Cardiac muscle cell (in vitro differentiated cells and primary cell): ENCODE measurements around the gene GLYATL3. TPM values are rescaled to one million over a fixed set of nuclear protein-coding genes. Genes with fewer than 3 reads are reported as not detected.

Experiments
- DNase-seq, 2 donors: peaks; one replicate each; pipeline versions ENCODE4 v3.0.0 to v3.0.0-alpha.2; 2010 to 2017; ENCODE audit warnings: low read depth in 1 of 2, low spot score in 1 of 2
- H3K27ac ChIP-seq: fragments of 200-600 bp; sonication (generic); 2 replicates; pipeline ENCODE4 v1.5.1; 2016
- H3K27me3 ChIP-seq: fragments of 200-600 bp; sonication (generic); 2 replicates; pipeline ENCODE4 v1.6.0; 2016; ENCODE audit warnings: control low read depth
- H3K36me3 ChIP-seq: fragments of 200-600 bp; sonication (generic); 2 replicates; pipeline ENCODE4 v1.5.1; 2016; ENCODE audit warnings: control low read depth
- H3K4me1 ChIP-seq: fragments of 200-600 bp; sonication (generic); 2 replicates; pipeline ENCODE4 v1.8.1; 2017; ENCODE audit warnings: low read depth, mild to moderate bottlenecking, mixed run types
- H3K4me3 ChIP-seq: fragments of 200-600 bp; sonication (generic); 2 replicates; pipeline ENCODE4 v1.5.1; 2016; ENCODE audit warnings: mild to moderate bottlenecking
- H3K9me3 ChIP-seq: fragments of 200-600 bp; sonication (generic); 2 replicates; pipeline ENCODE4 v1.5.1; 2017; ENCODE audit warnings: low read depth, mild to moderate bottlenecking, control low read depth
- polyA plus RNA-seq: library from polyadenylated mRNA; unstranded; fragments of >200 nt; fragmentation: Nextera tagmentation; extraction: Ambion mirVana; gene quantifications from 2 replicates; pipeline ENCODE4 v1.2.1, GENCODE V29; 2016
- total RNA-seq: library from RNA; depleted of rRNA; stranded (reverse); fragments of >200 nt; gene quantifications from 2 replicates; pipeline ENCODE4 v1.2.3, GENCODE V29; 2016
- TF ChIP-seq, protein P1 (sequence below): IDR thresholded peaks from 2 replicates; pipeline ENCODE4 v1.5.1; 2012; ENCODE audit warnings: low read depth, mild to moderate bottlenecking, low read length

The GLYATL3 gene
- total and polyA plus RNA-seq, 2 experiments from 2014 or later = not detected

- H3K27me3 ChIP-seq = no peaks in the 10 kb centered on the region
- no peak overlapping the region for H3K27ac ChIP-seq
- TF ChIP-seq, protein P1, sequence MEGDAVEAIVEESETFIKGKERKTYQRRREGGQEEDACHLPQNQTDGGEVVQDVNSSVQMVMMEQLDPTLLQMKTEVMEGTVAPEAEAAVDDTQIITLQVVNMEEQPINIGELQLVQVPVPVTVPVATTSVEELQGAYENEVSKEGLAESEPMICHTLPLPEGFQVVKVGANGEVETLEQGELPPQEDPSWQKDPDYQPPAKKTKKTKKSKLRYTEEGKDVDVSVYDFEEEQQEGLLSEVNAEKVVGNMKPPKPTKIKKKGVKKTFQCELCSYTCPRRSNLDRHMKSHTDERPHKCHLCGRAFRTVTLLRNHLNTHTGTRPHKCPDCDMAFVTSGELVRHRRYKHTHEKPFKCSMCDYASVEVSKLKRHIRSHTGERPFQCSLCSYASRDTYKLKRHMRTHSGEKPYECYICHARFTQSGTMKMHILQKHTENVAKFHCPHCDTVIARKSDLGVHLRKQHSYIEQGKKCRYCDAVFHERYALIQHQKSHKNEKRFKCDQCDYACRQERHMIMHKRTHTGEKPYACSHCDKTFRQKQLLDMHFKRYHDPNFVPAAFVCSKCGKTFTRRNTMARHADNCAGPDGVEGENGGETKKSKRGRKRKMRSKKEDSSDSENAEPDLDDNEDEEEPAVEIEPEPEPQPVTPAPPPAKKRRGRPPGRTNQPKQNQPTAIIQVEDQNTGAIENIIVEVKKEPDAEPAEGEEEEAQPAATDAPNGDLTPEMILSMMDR = no peak
- no peak for DNase-seq
- no peak overlapping the region for H3K4me3 ChIP-seq
- no peaks in the 10 kb centered on the region for H3K9me3 ChIP-seq
- H3K4me1 ChIP-seq = no peaks in the 10 kb centered on the region
- H3K36me3 ChIP-seq = no peaks in the 10 kb centered on the region
These were observed 15.9 kb downstream of the GLYATL3 start for GRCh38 chr6:49515485-49516146.

DNA sequence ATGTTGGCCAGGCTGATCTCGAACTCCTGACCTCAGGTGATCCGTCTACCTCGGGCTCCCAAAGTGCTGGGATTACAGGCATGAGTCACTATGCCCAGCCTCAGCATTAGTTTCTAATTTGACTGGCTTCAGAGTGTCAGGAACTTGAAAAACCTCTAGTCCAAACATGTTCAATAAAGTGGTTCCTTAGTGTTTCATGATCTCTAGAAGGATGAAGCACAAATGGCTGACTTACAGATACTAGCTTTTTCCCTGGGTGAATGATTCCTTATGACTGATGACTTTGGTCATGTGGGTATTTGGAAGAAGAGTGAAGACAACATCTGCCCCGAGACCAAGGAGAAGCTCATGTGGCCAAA lies 16.4 kb downstream of the GLYATL3 start:
- DNase-seq = no peak
- TF ChIP-seq, protein P1 = no peak
- H3K27me3 ChIP-seq = no peaks in the 10 kb centered on the region
- H3K9me3 ChIP-seq = no peaks in the 10 kb centered on the region
- H3K36me3 ChIP-seq = no peaks in the 10 kb centered on the region
- no peak overlapping the region for H3K4me3 ChIP-seq
- H3K4me1 ChIP-seq = no peaks in the 10 kb centered on the region
- no peak overlapping the region for H3K27ac ChIP-seq

DNA sequence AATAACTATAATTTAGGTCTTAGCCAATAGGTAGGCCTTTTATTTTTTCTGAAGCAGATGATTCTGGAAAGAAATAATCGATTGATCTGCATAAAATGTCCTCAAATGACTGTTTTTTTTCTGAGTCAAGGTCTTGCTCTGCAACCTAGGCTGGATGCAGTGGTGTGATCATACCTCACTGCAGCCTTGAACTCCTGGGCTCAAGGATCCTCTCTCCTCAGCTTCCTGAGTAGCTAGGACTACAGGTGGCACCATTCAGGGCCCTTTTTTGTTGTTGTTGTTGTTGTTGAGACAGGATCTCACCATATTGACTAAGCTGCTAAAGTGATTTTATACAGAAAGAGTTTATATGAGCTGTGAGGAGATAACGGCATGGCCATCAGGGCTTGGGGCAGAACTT lies 18.2 kb downstream of the GLYATL3 start:
- Histone ChIP-seq H3K4me1 (no peaks in the 10 kb centered on the region), H3K36me3 (no peaks in the 10 kb centered on the region), H3K4me3 (no peak overlapping the region), H3K27me3 (no peaks in the 10 kb centered on the region), H3K9me3 (no peaks in the 10 kb centered on the region), H3K27ac (no peak overlapping the region)
- TF ChIP-seq, protein P1 = no peak
- no peak for DNase-seq

DNA sequence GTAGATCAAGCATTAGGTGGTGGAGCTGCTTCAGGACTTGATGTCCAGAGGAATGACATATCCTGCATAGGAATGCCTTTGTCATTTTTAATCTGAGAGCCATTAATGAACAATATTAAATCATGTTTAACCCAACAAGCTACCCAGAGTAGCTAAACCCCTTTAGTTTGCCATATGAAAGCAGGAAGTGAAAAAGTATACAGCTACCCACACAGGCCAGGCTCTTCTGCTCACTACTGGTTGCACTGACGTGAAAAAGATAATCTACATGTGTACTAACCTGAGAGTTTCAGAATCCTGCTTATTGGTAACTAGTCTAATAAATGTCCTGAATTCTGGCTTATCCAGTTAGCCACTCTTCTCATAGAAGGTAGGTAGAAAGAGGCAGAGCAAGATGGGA lies 19.9 kb downstream of the GLYATL3 start:
- Histone ChIP-seq H3K36me3 (no peaks in the 10 kb centered on the region), H3K4me1 (no peaks in the 10 kb centered on the region), H3K4me3 (no peak overlapping the region), H3K27ac (no peak overlapping the region), H3K9me3 (no peaks in the 10 kb centered on the region), H3K27me3 (no peaks in the 10 kb centered on the region)
- no peak for DNase-seq
- TF ChIP-seq, protein P1 = no peak

DNA sequence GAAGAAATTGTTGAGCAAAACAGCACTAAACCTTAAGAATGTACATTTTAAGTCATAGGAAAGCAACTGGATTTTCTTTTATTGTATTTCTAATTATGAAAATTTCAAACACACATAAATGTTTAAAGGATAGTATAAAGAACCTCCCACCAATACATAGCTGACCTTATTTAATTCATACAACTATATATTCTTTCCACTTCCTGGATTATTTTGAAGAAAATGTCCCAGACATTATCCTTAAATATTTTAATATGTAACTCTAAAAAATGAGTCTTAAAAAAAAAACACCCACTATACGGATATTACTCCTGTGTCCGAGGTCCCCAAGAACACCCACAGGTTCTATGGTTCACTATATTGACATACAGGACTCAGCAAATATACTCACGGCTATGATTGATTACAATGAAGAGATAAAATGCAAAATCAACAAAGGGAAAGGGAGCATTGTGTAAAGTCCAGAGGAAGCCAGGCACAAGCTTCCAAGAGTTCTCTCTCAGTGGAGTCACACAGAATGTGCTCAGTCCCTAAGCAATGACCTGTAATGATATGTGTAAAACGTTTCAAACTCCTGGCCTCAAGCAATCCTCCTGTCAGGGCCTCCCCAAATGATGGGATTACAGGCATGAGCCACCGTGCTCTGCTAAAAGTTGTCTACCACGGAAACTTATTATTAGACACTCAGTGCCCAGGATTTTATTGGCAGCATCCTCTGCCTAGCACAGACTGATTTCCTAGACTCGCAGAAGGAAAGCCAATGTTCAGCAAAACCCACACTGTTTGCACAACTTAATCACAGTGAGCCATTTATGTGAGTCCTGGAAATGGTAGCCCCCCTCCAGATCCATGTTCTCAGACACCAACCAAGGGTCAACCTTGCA lies 23.2 kb downstream of the GLYATL3 start:
- no peaks in the 10 kb centered on the region for H3K9me3 ChIP-seq
- H3K27me3 ChIP-seq = no peaks in the 10 kb centered on the region
- no peaks in the 10 kb centered on the region for H3K36me3 ChIP-seq
- no peak overlapping the region for H3K27ac ChIP-seq
- no peak overlapping the region for H3K4me3 ChIP-seq
- no peak for DNase-seq
- no peaks in the 10 kb centered on the region for H3K4me1 ChIP-seq
- TF ChIP-seq, protein P1 = no peak
